OCI-LY7 (cell line): ENCODE measurements around the gene ZKSCAN1.

Experiments used
- EZH2phosphoT487 ChIP-seq: fragments of 200-600 bp; sonication (generic); IDR thresholded peaks from 2 replicates; pipeline ENCODE4 v1.6.1; 2018; ENCODE audit warnings: low read depth, borderline replicate concordance, mild to moderate bottlenecking, mixed run types, antibody characterized with exemption, low read length, moderate library complexity, mixed read lengths
- TF ChIP-seq, protein P1 (sequence below): fragments of 200-600 bp; sonication (generic); conservative IDR thresholded peaks from 2 replicates; pipeline ENCODE4 v1.5.1; 2014; ENCODE audit warnings: mild to moderate bottlenecking, antibody characterized with exemption, low read length, moderate library complexity, mixed read lengths

DNA sequence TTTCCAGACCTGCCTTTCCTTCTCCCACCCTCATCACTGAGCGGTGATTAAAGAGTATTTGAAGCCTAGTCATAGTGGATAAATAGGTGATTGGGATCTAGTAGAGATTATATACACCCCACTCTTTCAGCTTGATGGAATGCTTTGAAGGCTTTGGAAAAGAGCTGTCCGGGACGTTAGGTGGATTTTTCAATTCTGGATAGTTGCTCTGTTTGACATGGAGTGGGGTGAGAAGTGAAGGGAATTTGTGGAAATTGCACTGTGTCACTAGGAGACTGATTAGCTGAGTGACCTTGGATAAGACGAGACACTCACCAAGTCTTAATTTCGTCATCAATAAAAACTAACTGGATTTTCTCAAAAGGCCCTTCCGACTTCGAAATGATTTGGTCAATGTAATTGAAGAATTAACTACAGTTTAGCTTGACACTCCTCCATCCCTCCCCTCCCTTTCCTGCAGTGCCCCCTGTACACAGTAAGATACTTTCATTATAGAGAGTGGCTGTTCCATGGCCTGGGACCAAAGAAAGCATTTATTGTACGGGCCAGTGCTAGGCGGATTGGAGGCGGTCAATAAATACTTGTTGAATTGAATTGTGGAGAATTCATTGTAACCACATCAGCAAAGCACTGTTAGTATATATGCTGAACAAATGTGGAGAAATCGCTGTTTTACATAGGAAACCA, 962 bp downstream of the ZKSCAN1 start:
- TF ChIP-seq, protein P1, sequence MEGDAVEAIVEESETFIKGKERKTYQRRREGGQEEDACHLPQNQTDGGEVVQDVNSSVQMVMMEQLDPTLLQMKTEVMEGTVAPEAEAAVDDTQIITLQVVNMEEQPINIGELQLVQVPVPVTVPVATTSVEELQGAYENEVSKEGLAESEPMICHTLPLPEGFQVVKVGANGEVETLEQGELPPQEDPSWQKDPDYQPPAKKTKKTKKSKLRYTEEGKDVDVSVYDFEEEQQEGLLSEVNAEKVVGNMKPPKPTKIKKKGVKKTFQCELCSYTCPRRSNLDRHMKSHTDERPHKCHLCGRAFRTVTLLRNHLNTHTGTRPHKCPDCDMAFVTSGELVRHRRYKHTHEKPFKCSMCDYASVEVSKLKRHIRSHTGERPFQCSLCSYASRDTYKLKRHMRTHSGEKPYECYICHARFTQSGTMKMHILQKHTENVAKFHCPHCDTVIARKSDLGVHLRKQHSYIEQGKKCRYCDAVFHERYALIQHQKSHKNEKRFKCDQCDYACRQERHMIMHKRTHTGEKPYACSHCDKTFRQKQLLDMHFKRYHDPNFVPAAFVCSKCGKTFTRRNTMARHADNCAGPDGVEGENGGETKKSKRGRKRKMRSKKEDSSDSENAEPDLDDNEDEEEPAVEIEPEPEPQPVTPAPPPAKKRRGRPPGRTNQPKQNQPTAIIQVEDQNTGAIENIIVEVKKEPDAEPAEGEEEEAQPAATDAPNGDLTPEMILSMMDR: 0 out of 2 replicates have a peak, but pooled peaks have one; percentile 15
- TF ChIP-seq EZH2phosphoT487: no peak
